Neural progenitor cell (in vitro differentiated cells): ENCODE data around the gene CAMSAP3.

ENCODE experiments used
- EZH2 ChIP-seq: fragments of 200-600 bp; sonication (generic); IDR thresholded peaks from 2 replicates; pipeline ENCODE4 v1.6.1; 2017; ENCODE audit warnings: antibody characterized with exemption, mild to moderate bottlenecking, moderate library complexity
- EZH2phosphoT487 ChIP-seq: fragments of 200-600 bp; sonication (generic); IDR thresholded peaks from 2 replicates; pipeline ENCODE4 v1.6.1; 2017; ENCODE audit warnings: antibody characterized with exemption
- TF ChIP-seq, protein P1 (sequence below): fragments of 200-600 bp; sonication (generic); IDR thresholded peaks from 2 replicates; pipeline ENCODE4 v1.5.1; 2017; ENCODE audit warnings: antibody characterized with exemption, mild to moderate bottlenecking

- TF ChIP-seq, protein P1, sequence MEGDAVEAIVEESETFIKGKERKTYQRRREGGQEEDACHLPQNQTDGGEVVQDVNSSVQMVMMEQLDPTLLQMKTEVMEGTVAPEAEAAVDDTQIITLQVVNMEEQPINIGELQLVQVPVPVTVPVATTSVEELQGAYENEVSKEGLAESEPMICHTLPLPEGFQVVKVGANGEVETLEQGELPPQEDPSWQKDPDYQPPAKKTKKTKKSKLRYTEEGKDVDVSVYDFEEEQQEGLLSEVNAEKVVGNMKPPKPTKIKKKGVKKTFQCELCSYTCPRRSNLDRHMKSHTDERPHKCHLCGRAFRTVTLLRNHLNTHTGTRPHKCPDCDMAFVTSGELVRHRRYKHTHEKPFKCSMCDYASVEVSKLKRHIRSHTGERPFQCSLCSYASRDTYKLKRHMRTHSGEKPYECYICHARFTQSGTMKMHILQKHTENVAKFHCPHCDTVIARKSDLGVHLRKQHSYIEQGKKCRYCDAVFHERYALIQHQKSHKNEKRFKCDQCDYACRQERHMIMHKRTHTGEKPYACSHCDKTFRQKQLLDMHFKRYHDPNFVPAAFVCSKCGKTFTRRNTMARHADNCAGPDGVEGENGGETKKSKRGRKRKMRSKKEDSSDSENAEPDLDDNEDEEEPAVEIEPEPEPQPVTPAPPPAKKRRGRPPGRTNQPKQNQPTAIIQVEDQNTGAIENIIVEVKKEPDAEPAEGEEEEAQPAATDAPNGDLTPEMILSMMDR = no peak
- TF ChIP-seq EZH2phosphoT487 = no peak
- TF ChIP-seq EZH2 = no peak
These were observed 58.7 kb downstream of the CAMSAP3 start for GRCh38 chr19:7654401-7654800.
